T-cell (primary cell): ENCODE measurements around the gene HDAC8. TPM values are rescaled to one million over a fixed set of nuclear protein-coding genes. Genes with fewer than 3 reads are reported as not detected.

Experiments
- ATAC-seq, 4 experiments: fragments of 200-7000 bp in 3 of 4; fragments of 150-1000 bp in 1 of 4; cut with Tn5 transposase; replicated peaks in 1 of 4; 1 replicate in 3 of 4; 2 replicates in 1 of 4; pipeline ENCODE4 v1.10.0; 2021; ENCODE audit warnings: moderate library complexity in 3 of 4, mild to moderate bottlenecking in 2 of 4, moderate number of reproducible peaks in 1 of 4
- CTCF ChIA-PET, 2 donors: fragments of 300-600 bp; sonication (Branson Sonifier 250); formaldehyde crosslinking; loops; one replicate each; lab custom pipeline; 2022; ENCODE audit warnings: antibody characterized with exemption in 2 of 2; lab: Charles Lee
- POLR2A ChIA-PET, 2 donors: fragments of 300-600 bp; sonication (Branson Sonifier 250); formaldehyde crosslinking; loops; one replicate each; lab custom pipeline; 2022; ENCODE audit warnings: antibody characterized with exemption in 2 of 2; lab: Charles Lee
- DNase-seq, 35 experiments: peaks; one replicate each; pipeline versions ENCODE4 v3.0.0 to v3.0.0-alpha.2; 2013 to 2023
- H3K27ac ChIP-seq: one replicate; pipeline ENCODE4 v1.5.1; 2013; ENCODE audit warnings: low read length
- H3K27me3 ChIP-seq, 2 experiments: replicated peaks in 1 of 2; 1 replicate in 1 of 2; 2 replicates in 1 of 2; pipeline versions ENCODE4 v1.6.1 to v1.7.0; 2013; ENCODE audit warnings: low read length in 1 of 2, mixed read lengths in 1 of 2; ENCODE audit not compliant: control insufficient read depth in 2 of 2, insufficient read depth in 2 of 2; ENCODE audit errors: extremely low read depth in 1 of 2
- H3K36me3 ChIP-seq, 2 donors: 1 replicate in 1 of 2; 2 replicates in 1 of 2; pipeline versions ENCODE4 v1.6.1 to v1.7.0; 2013; ENCODE audit warnings: low read length in 1 of 2; ENCODE audit not compliant: control insufficient read depth in 2 of 2, insufficient read depth in 1 of 2; ENCODE audit errors: extremely low read depth in 1 of 2
- H3K4me1 ChIP-seq, 2 experiments: 1 replicate in 1 of 2; 2 replicates in 1 of 2; pipeline versions ENCODE4 v1.6.1 to v1.7.0; 2013; ENCODE audit warnings: low read length in 2 of 2, mixed read lengths in 1 of 2; ENCODE audit not compliant: insufficient read depth in 2 of 2, control insufficient read depth in 1 of 2; ENCODE audit errors: extremely low read depth in 1 of 2
- H3K4me3 ChIP-seq, 2 donors: 1 replicate in 1 of 2; 2 replicates in 1 of 2; pipeline versions ENCODE4 v1.5.1 to v1.7.0; 2013; ENCODE audit warnings: mild to moderate bottlenecking in 2 of 2, low read length in 1 of 2, moderate library complexity in 1 of 2; ENCODE audit not compliant: control insufficient read depth in 1 of 2; ENCODE audit errors: extremely low read depth in 1 of 2
- H3K9me3 ChIP-seq: 2 replicates; pipeline ENCODE4 v1.7.0; 2013
- H3K27ac Mint-ChIP-seq, 2 donors: one replicate each; pipeline ENCODE4 v1.8.0; 2020 to 2021; ENCODE audit warnings: mild to moderate bottlenecking in 2 of 2, mixed read lengths in 2 of 2
- H3K27me3 Mint-ChIP-seq, 2 donors: one replicate each; pipeline ENCODE4 v1.8.0; 2021 to 2022; ENCODE audit warnings: mixed read lengths in 2 of 2
- H3K36me3 Mint-ChIP-seq: one replicate; pipeline ENCODE4 v1.8.0; 2021; ENCODE audit warnings: mixed read lengths
- H3K4me1 Mint-ChIP-seq, 3 donors: one replicate each; pipeline ENCODE4 v1.8.0; 2020 to 2022; ENCODE audit warnings: mixed read lengths in 3 of 3, mild to moderate bottlenecking in 1 of 3
- H3K4me3 Mint-ChIP-seq, 3 donors: one replicate each; pipeline ENCODE4 v1.8.0; 2020 to 2022; ENCODE audit warnings: mild to moderate bottlenecking in 3 of 3, mixed read lengths in 3 of 3, moderate library complexity in 3 of 3
- H3K9me3 Mint-ChIP-seq, 3 donors: one replicate each; pipeline ENCODE4 v1.8.0; 2020 to 2022; ENCODE audit warnings: mixed read lengths in 3 of 3
- WGBS: methylation state at CpG from one replicate; pipeline ENCODE4 v1.1.5; 2013; ENCODE audit warnings: missing lambda C conversion rate; ENCODE audit not compliant: insufficient coverage; 5-methylcytosine and 5-hydroxymethylcytosine counted together
- total RNA-seq, 35 experiments: library from RNA in 6 of 35; stranded (reverse) in 6 of 35; fragments of 120-200 nt in 1 of 35; gene quantifications; one replicate each; pipeline versions ENCODE4 v1.2.1 to v1.2.4 and lab custom pipeline; 2013 to 2026

Gene HDAC8
- total RNA-seq, 5 donors from 2014 or later (not counting 1 experiment from before 2014, with no cell fraction given), result 15.7 to 19.1 (median 16.9) TPM

- CTCF ChIA-PET, result no interaction called here
- no peak overlapping the region for H3K27ac ChIP-seq
- DNase-seq (no peak), ATAC-seq (peak; percentile 14 to 26 (median 20))
- H3K9me3 ChIP-seq, result no peaks in the 10 kb centered on the region
- Mint-ChIP-seq H3K36me3 (no peaks in the 10 kb centered on the region), H3K27ac (no peak overlapping the region), H3K9me3 (no peaks in the 10 kb centered on the region), H3K4me3 (peak overlapping the region; percentile 71 to 91 (median 83)), H3K27me3 (peaks cover 56 to 72% of the 10 kb centered on the region in 2 donors), H3K4me1 (peaks cover 27 to 37% (median 36%) of the 10 kb centered on the region in 3 donors)
- 1% methylated on average over 58 of the region's 92 CpGs for WGBS
- H3K27me3 ChIP-seq, result peaks cover 9 to 67% of the 10 kb centered on the region in 2 experiments
- peaks cover 3 to 40% of the 10 kb centered on the region in 2 experiments for H3K4me1 ChIP-seq
- POLR2A ChIA-PET, result interaction anchor here in 1 of 2 donors (0.7 kb wide), 1 partner anchor 68 kb away, joined by 3 read pairs; the partner anchor contains the start of gene ERCC6L
- peak overlapping the region; percentile 50 to 64 for H3K4me3 ChIP-seq
- no peaks in the 10 kb centered on the region for H3K36me3 ChIP-seq
Measured at GRCh38 chrX:72306085-72306801, 266.4 kb downstream of the HDAC8 start.

DNA sequence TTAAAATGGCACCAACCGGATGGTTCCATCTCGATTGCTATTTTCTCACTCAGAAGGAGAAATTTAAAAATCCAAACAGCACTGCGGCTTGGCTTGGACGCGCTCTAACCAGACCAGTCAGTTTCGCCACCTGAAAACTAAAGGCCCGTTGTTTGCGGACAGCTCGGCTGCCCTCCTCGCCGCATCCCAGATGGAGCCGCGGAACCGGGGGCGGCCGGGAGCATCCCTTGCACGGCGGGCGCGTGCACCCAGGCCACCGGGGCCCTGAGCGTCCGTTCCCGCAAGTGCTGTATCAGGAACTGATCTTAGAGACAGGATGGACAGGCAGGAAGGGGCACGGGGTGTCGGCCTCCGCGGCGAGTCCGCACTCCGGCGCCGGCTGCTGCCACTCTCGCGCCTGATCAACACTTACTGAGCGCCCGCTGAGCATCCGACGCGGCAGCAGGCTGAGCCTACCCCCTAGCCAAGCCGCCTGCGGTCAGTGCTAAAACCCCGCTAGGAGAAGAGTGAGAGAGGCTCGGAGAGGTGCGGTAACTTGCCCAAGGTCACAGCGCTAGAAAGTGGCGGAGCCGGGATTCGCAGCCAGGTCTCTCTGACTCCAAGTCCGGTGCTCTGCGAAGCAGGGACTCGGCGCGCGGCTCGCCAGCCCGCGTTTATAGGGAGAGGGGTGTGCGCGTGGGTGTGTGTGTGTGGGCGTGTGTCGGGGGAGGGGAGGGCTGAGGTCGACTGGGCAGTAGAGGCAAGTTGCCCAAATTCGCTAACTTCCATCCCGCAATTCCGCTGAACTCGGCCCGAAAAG is 267.2 kb downstream of the HDAC8 start, which contains the start of gene CITED1:
Gene CITED1, minus strand, starts transcription at position 629 of the 799 bp plus-strand sequence. CDS start 3,045 bp downstream, outside the sequence.
- no peaks in the 10 kb centered on the region for H3K9me3 Mint-ChIP-seq
- peaks cover 27 to 37% (median 36%) of the 10 kb centered on the region in 3 donors for H3K4me1 Mint-ChIP-seq
- ATAC-seq, result peak in 3 of 4 experiments; percentile 25 to 31 (median 26)
- under 1% methylated on average over 34 of the region's 68 CpGs for WGBS
- Histone ChIP-seq H3K27me3 (peaks cover 9 to 72% of the 10 kb centered on the region in 2 experiments), H3K4me1 (peaks cover 3 to 40% of the 10 kb centered on the region in 2 experiments), H3K4me3 (peak within 1 kb of the TSS; percentile 50 to 64), H3K36me3 (no peaks in the 10 kb centered on the region), H3K27ac (no peak within 1 kb of the TSS), H3K9me3 (no peaks in the 10 kb centered on the region)
- CTCF ChIA-PET, result no interaction called here
- no peaks in the 10 kb centered on the region for H3K36me3 Mint-ChIP-seq
- H3K4me3 Mint-ChIP-seq, result peak within 1 kb of the TSS; percentile 82 to 91 (median 83)
- peaks cover 60 to 78% of the 10 kb centered on the region in 2 donors for H3K27me3 Mint-ChIP-seq
- peak in 3 of 35 experiments; percentile 1 to 24 (median 8) for DNase-seq
- H3K27ac Mint-ChIP-seq, result no peak within 1 kb of the TSS
- POLR2A ChIA-PET, result interaction anchor here in 1 of 2 donors (0.7 kb wide), 1 partner anchor 67 kb away, joined by 3 read pairs; the partner anchor contains the start of gene ERCC6L

GRCh38 chrX:72304877-72305276 is 267.8 kb downstream of the HDAC8 start:
- H3K4me1 Mint-ChIP-seq, result peaks cover 27 to 37% (median 36%) of the 10 kb centered on the region in 3 donors
- H3K36me3 Mint-ChIP-seq, result no peaks in the 10 kb centered on the region
- ATAC-seq, result no peak
- H3K27me3 ChIP-seq, result peaks cover 9 to 74% of the 10 kb centered on the region in 2 experiments
- no peaks in the 10 kb centered on the region for H3K36me3 ChIP-seq
- WGBS, result 20% methylated on average over 5 of the region's 26 CpGs
- peak overlapping the region; percentile 55 to 75 (median 63) for H3K4me3 Mint-ChIP-seq
- CTCF ChIA-PET, result no interaction called here
- no peak overlapping the region for H3K27ac Mint-ChIP-seq
- no peak overlapping the region for H3K4me3 ChIP-seq
- no peaks in the 10 kb centered on the region for H3K9me3 ChIP-seq
- no peak overlapping the region for H3K27ac ChIP-seq
- H3K9me3 Mint-ChIP-seq, result no peaks in the 10 kb centered on the region
- POLR2A ChIA-PET, result no interaction called here
- H3K4me1 ChIP-seq, result peaks cover 3 to 40% of the 10 kb centered on the region in 2 experiments
- H3K27me3 Mint-ChIP-seq, result peaks cover 63 to 82% of the 10 kb centered on the region in 2 donors
- no peak for DNase-seq

GRCh38 chrX:72301781-72302180 is 270.9 kb downstream of the HDAC8 start:
- Mint-ChIP-seq H3K4me3 (no peak overlapping the region), H3K27me3 (peaks cover 59 to 81% of the 10 kb centered on the region in 2 donors), H3K9me3 (no peaks in the 10 kb centered on the region), H3K27ac (no peak overlapping the region), H3K4me1 (peaks cover under 1 to 14% (median 10%) of the 10 kb centered on the region in 3 donors), H3K36me3 (no peaks in the 10 kb centered on the region)
- ATAC-seq (no peak), DNase-seq (no peak)
- 87% methylated on average over 3 of the region's 9 CpGs for WGBS
- peaks cover 0 to 15% of the 10 kb centered on the region in 2 experiments for H3K4me1 ChIP-seq
- H3K4me3 ChIP-seq, result no peak overlapping the region
- CTCF ChIA-PET, result no interaction called here
- no peaks in the 10 kb centered on the region for H3K9me3 ChIP-seq
- no peaks in the 10 kb centered on the region for H3K36me3 ChIP-seq
- POLR2A ChIA-PET, result no interaction called here
- H3K27ac ChIP-seq, result no peak overlapping the region
- H3K27me3 ChIP-seq, result peaks cover 7 to 54% of the 10 kb centered on the region in 2 experiments

GRCh38 chrX:72299891-72300630 is 272.6 kb downstream of the HDAC8 start:
- ATAC-seq, result no peak
- peaks cover 64 to 90% of the 10 kb centered on the region in 2 donors for H3K27me3 Mint-ChIP-seq
- POLR2A ChIA-PET, result no interaction called here
- H3K4me1 Mint-ChIP-seq, result peaks cover 0 to 9% (median 6%) of the 10 kb centered on the region in 3 donors
- peaks cover 7 to 46% of the 10 kb centered on the region in 2 experiments for H3K27me3 ChIP-seq
- no peaks in the 10 kb centered on the region for H3K36me3 Mint-ChIP-seq
- no peak for DNase-seq
- H3K4me3 Mint-ChIP-seq, result no peak overlapping the region
- WGBS, result 70% methylated on average over 2 of the region's 4 CpGs
- H3K4me3 ChIP-seq, result no peak overlapping the region
- H3K9me3 ChIP-seq, result no peaks in the 10 kb centered on the region
- CTCF ChIA-PET, result no interaction called here
- H3K4me1 ChIP-seq, result peaks cover 0 to 5% of the 10 kb centered on the region in 2 experiments
- H3K27ac Mint-ChIP-seq, result no peak overlapping the region
- no peaks in the 10 kb centered on the region for H3K36me3 ChIP-seq
- no peaks in the 10 kb centered on the region for H3K9me3 Mint-ChIP-seq
- H3K27ac ChIP-seq, result no peak overlapping the region
